ENCODE data around the gene BGLAP. TPM values are rescaled to one million over a fixed set of nuclear protein-coding genes. Genes with fewer than 3 reads are reported as not detected.
A peak's percentile ranks its signal among the peaks of the same experiment; 100 is the strongest.

Gene BGLAP
- polyA plus RNA-seq, 4 donors = 1.0 to 7.5 (median 4.3) TPM

GRCh38 chr1:156286061-156286460 is 44.1 kb downstream of the BGLAP start:
- DNase-seq (ENCODE audit: low read depth in 4 of 4, low spot score in 2 of 4) = no peak

GRCh38 chr1:156289857-156290256 is 47.9 kb downstream of the BGLAP start:
- DNase-seq (ENCODE audit: low read depth in 4 of 4, low spot score in 2 of 4) = no peak

GRCh38 chr1:156291226-156292061 is 49.5 kb downstream of the BGLAP start:
- peak in 3 of 4 donors; percentile 46 to 71 (median 52) for DNase-seq (ENCODE audit: low read depth in 4 of 4, low spot score in 2 of 4)

Other genes with a start within 250 kb of the BGLAP start
- gene SSR2, start 221.2 kb upstream of the BGLAP start, polyA plus RNA-seq (ENCODE audit: insufficient read length in 4 of 4) = 100 to 1,000 TPM; 349 to 450 (median 397) TPM
- gene UBQLN4, start 188.4 kb upstream of the BGLAP start, polyA plus RNA-seq (ENCODE audit: insufficient read length in 4 of 4) = 10 to 100 TPM; 46.9 to 61.7 (median 51.8) TPM
- 10 to 100 TPM; 53.9 to 67.9 (median 60.2) TPM for gene LAMTOR2, start 187.4 kb upstream of the BGLAP start, polyA plus RNA-seq (ENCODE audit: insufficient read length in 4 of 4)
- gene RAB25, start 181.0 kb upstream of the BGLAP start, polyA plus RNA-seq (ENCODE audit: insufficient read length in 4 of 4) = 10 to 100 TPM; 51.0 to 63.6 (median 55.5) TPM
- gene MEX3A, start 159.7 kb upstream of the BGLAP start, polyA plus RNA-seq (ENCODE audit: insufficient read length in 4 of 4) = 10 to 100 TPM; 40.9 to 53.6 (median 46.9) TPM
- gene LMNA, start 127.5 kb upstream of the BGLAP start, polyA plus RNA-seq (ENCODE audit: insufficient read length in 4 of 4) = 100 to 1,000 TPM in 3 of 4 donors, 10 to 100 TPM in 1; 81.2 to 114 (median 104) TPM
- gene SEMA4A, start 88.6 kb upstream of the BGLAP start, polyA plus RNA-seq (ENCODE audit: insufficient read length in 4 of 4) = 10 to 100 TPM; 18.3 to 24.5 (median 22.1) TPM
- 10 to 100 TPM; 23.5 to 32.0 (median 28.6) TPM for gene SLC25A44, start 48.1 kb upstream of the BGLAP start, polyA plus RNA-seq (ENCODE audit: insufficient read length in 4 of 4)
- 100 to 1,000 TPM in 2 of 4 donors, 10 to 100 TPM in 2; 78.4 to 103 (median 97.6) TPM for gene PMF1, start 29.2 kb upstream of the BGLAP start, polyA plus RNA-seq (ENCODE audit: insufficient read length in 4 of 4)
- gene PAQR6, start 5.9 kb downstream of the BGLAP start, polyA plus RNA-seq (ENCODE audit: insufficient read length in 4 of 4) = 1 to 10 TPM; 2.9 to 8.0 (median 4.9) TPM
- 10 to 100 TPM; 54.5 to 76.2 (median 62.1) TPM for gene SMG5, start 40.6 kb downstream of the BGLAP start, polyA plus RNA-seq (ENCODE audit: insufficient read length in 4 of 4)
- 1 to 10 TPM; 4.8 to 8.2 (median 7.0) TPM for gene TMEM79, start 42.1 kb downstream of the BGLAP start, polyA plus RNA-seq (ENCODE audit: insufficient read length in 4 of 4)
- 10 to 100 TPM; 54.6 to 73.3 (median 65.4) TPM for gene GLMP, start 53.5 kb downstream of the BGLAP start, polyA plus RNA-seq (ENCODE audit: insufficient read length in 4 of 4)
- not detected for gene VHLL, start 57.1 kb downstream of the BGLAP start, polyA plus RNA-seq (ENCODE audit: insufficient read length in 4 of 4)
- 100 to 1,000 TPM; 313 to 386 (median 330) TPM for gene CCT3, start 96.1 kb downstream of the BGLAP start, polyA plus RNA-seq (ENCODE audit: insufficient read length in 4 of 4)
- gene TSACC, start 96.3 kb downstream of the BGLAP start, polyA plus RNA-seq (ENCODE audit: insufficient read length in 4 of 4) = 1 to 10 TPM in 3 of 4 donors, under 1 TPM in 1; 0.57 to 2.3 (median 1.6) TPM
- 10 to 100 TPM in 3 of 4 donors, 1 to 10 TPM in 1; 8.0 to 24.3 (median 17.0) TPM for gene RHBG, start 127.0 kb downstream of the BGLAP start, polyA plus RNA-seq (ENCODE audit: insufficient read length in 4 of 4)

Measured in left renal cortex interstitium (tissue), 4 donors.